ENCODE results near the gene PHLDB2. TPM values are rescaled to one million over a fixed set of nuclear protein-coding genes. Genes with fewer than 3 reads are reported as not detected.

Gene PHLDB2
- total and polyA plus RNA-seq, 10 of the 15 experiments (the other 5 are each of a cell fraction or from before 2014, with no cell fraction given), result 0.03 to 0.67 (median 0.40) TPM

DNA sequence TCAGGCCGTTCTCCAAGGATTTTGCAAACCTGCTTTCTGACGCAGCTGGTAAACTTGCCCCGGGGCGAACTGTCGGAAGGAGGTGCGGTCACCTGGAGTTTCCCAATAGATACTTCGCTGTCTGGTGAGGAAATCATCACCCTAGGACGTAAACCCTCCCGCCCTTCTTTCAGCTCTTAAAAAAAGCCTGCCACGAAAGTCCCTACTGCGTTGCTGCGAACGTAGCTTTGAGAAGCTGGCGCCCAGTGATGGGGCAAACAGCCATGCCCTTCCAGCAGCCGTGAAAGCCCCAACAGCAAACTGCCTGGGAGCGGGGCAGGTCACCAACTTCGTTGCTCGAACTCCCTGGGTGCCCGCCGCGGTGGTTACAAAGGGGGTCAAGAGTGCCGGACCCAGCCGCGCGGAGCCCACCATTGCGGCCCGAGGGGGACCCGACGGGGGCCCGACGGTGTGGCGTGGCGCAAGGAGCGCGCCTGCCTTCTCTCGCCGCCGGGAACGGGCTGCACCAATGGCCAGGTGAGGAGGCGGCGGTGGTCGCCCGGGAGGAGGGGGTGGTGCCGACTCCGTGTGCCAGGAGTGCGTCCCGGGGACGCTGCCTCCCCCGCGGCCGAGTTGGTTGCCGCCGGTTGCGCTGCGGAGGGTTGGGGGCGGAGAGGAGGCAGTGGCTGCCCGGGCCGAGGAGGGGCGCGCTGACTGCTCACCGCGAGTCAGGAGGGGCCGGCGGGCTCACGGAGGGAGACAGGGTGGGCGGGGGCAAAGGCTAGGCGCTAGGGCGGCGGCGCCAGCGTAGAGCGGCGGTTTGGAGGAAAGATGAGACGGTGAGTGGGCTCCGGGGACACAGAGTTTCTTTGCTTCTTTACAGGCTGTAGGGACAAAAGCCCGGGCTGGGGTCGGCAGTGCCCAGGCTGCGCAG is at the start of gene PHLDB2 (continued):
- TF ChIP-seq NFYA (IDR thresholded peaks at IDR 0.05; ENCODE audit: borderline replicate concordance, low read depth, low read length), result no peak
- peak; percentile 84 for TF ChIP-seq ATF7 (IDR thresholded peaks at IDR 0.05; ENCODE audit: low read depth)
- no peak for TF ChIP-seq PAX5 (IDR thresholded peaks at IDR 0.05; ENCODE audit: borderline replicate concordance, low read depth, low read length)
- TF ChIP-seq MYB (IDR thresholded peaks at IDR 0.05; ENCODE audit: borderline replicate concordance, low read depth, low read length), result no peak
- peak in 1 of 2 experiments; percentile 94; a peak in 2 of 4 replicates for TF ChIP-seq BHLHE40 (IDR thresholded peaks at IDR 0.05; ENCODE audit: borderline replicate concordance in 1 of 2, low read depth in 2 of 2, low read length in 1 of 2)

DNA sequence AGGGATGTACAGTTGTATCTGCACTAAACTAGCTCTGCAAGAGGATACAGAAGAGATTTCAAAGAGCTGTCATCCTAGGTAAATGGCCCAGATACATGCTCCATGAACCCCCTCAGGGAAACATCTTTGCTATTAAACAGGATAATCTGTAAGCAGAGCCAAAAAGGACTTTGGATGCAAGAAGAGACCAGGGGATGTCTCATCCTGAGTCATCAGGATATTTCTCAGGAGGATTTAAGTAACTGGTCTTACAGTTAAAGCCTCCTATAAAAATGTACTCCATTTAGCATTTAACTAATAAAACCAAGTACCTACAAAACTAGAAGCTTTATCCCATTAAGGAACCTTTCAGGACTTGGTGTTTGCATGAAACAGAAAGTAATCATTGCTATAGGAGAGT is 48.2 kb upstream of the PHLDB2 start:
- ChIA-PET CTCF (no interaction called here), RAD21 (ENCODE audit: unreplicated experiment) (no interaction called here)
- intact Hi-C loops (cut with micrococcal nuclease; ENCODE audit: unreplicated experiment), result no loop called here
- TF ChIP-seq, protein P1, sequence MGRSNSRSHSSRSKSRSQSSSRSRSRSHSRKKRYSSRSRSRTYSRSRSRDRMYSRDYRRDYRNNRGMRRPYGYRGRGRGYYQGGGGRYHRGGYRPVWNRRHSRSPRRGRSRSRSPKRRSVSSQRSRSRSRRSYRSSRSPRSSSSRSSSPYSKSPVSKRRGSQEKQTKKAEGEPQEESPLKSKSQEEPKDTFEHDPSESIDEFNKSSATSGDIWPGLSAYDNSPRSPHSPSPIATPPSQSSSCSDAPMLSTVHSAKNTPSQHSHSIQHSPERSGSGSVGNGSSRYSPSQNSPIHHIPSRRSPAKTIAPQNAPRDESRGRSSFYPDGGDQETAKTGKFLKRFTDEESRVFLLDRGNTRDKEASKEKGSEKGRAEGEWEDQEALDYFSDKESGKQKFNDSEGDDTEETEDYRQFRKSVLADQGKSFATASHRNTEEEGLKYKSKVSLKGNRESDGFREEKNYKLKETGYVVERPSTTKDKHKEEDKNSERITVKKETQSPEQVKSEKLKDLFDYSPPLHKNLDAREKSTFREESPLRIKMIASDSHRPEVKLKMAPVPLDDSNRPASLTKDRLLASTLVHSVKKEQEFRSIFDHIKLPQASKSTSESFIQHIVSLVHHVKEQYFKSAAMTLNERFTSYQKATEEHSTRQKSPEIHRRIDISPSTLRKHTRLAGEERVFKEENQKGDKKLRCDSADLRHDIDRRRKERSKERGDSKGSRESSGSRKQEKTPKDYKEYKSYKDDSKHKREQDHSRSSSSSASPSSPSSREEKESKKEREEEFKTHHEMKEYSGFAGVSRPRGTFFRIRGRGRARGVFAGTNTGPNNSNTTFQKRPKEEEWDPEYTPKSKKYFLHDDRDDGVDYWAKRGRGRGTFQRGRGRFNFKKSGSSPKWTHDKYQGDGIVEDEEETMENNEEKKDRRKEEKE (IDR thresholded peaks at IDR 0.05), result no peak
- no peak for TF ChIP-seq NFIC (IDR thresholded peaks at IDR 0.05; ENCODE audit: low read depth, low read length)
- TF ChIP-seq, protein P2, sequence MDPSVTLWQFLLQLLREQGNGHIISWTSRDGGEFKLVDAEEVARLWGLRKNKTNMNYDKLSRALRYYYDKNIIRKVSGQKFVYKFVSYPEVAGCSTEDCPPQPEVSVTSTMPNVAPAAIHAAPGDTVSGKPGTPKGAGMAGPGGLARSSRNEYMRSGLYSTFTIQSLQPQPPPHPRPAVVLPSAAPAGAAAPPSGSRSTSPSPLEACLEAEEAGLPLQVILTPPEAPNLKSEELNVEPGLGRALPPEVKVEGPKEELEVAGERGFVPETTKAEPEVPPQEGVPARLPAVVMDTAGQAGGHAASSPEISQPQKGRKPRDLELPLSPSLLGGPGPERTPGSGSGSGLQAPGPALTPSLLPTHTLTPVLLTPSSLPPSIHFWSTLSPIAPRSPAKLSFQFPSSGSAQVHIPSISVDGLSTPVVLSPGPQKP (IDR thresholded peaks at IDR 0.05; ENCODE audit: low read depth, low read length), result no peak
- no peak for TF ChIP-seq ETV6 (conservative IDR thresholded peaks at IDR 0.05 in 1 of 2, IDR thresholded peaks at IDR 0.05 in 1 of 2; ENCODE audit: borderline replicate concordance in 1 of 2, low read depth in 1 of 2)
- no peak for TF ChIP-seq YBX1 (IDR thresholded peaks at IDR 0.05)
- TF ChIP-seq, protein P3, sequence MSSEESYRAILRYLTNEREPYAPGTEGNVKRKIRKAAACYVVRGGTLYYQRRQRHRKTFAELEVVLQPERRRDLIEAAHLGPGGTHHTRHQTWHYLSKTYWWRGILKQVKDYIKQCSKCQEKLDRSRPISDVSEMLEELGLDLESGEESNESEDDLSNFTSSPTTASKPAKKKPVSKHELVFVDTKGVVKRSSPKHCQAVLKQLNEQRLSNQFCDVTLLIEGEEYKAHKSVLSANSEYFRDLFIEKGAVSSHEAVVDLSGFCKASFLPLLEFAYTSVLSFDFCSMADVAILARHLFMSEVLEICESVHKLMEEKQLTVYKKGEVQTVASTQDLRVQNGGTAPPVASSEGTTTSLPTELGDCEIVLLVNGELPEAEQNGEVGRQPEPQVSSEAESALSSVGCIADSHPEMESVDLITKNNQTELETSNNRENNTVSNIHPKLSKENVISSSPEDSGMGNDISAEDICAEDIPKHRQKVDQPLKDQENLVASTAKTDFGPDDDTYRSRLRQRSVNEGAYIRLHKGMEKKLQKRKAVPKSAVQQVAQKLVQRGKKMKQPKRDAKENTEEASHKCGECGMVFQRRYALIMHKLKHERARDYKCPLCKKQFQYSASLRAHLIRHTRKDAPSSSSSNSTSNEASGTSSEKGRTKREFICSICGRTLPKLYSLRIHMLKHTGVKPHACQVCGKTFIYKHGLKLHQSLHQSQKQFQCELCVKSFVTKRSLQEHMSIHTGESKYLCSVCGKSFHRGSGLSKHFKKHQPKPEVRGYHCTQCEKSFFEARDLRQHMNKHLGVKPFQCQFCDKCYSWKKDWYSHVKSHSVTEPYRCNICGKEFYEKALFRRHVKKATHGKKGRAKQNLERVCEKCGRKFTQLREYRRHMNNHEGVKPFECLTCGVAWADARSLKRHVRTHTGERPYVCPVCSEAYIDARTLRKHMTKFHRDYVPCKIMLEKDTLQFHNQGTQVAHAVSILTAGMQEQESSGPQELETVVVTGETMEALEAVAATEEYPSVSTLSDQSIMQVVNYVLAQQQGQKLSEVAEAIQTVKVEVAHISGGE (CRISPR knock-in tag; IDR thresholded peaks at IDR 0.05), result no peak
- no peak for TF ChIP-seq SRF (IDR thresholded peaks at IDR 0.05; ENCODE audit: low read depth in 2 of 2, low read length in 2 of 2)
- TF ChIP-seq TBL1XR1 (IDR thresholded peaks at IDR 0.05; ENCODE audit: low read depth, low read length), result no peak
- no peak for TF ChIP-seq ZNF274 (IDR thresholded peaks at IDR 0.05; ENCODE audit: insufficient read depth, insufficient read length)
- no peak for TF ChIP-seq IKZF1 (conservative IDR thresholded peaks at IDR 0.05)

More for the DNA sequence above, 48.2 kb upstream of the PHLDB2 start:
- in situ Hi-C loops (cut with MboI), result no loop called here
- Histone ChIP-seq H3K36me3 (ENCODE audit: control insufficient read depth in 2 of 2, insufficient read depth in 2 of 2, low read length in 1 of 2) (no peaks in the 10 kb centered on the region), H3K27ac (ENCODE audit: control insufficient read depth, insufficient read depth) (no peak overlapping the region), H3K4me3 (no peak overlapping the region), H3K79me2 (ENCODE audit: control insufficient read depth, insufficient read depth, low read length) (no peaks in the 10 kb centered on the region), H3K4me2 (ENCODE audit: control insufficient read depth, insufficient read depth) (no peak overlapping the region), H4K20me1 (ENCODE audit: control insufficient read depth, insufficient read depth) (no peaks in the 10 kb centered on the region), H3K27me3 (replicated peaks in 1 of 2; ENCODE audit: control insufficient read depth in 2 of 2, insufficient read depth in 2 of 2, low read length in 1 of 2) (no peaks in the 10 kb centered on the region), H3K9ac (ENCODE audit: control insufficient read depth, insufficient read depth, low read length) (no peak overlapping the region), H3K9me3 (replicated peaks; ENCODE audit: control insufficient read depth, insufficient read depth, low read length) (no peaks in the 10 kb centered on the region), H3K4me1 (ENCODE audit: control insufficient read depth, insufficient read depth, low read length) (no peaks in the 10 kb centered on the region), H2AFZ (ENCODE audit: control insufficient read depth, low read depth, low read length) (no peak overlapping the region)
- ATAC-seq, result no peak
- ChIA-PET SMC1A (ENCODE audit: uncharacterized antibody, unreplicated experiment) (interaction anchor here (2.2 to 2.9 kb wide), 3 partner anchors 26 to 49 kb away, joined by 5 to 10 read pairs (median 8); partner anchors contain the start of gene PHLDB2), POLR2A (no interaction called here)
- BruUV-seq (replicated peaks), result no TSS peak
- no peak for FAIRE-seq
- no peak for DNase-seq (ENCODE audit: low read depth, low spot score)
